SK-N-MC (cell line): ENCODE measurements around the gene PPEF2.

Experiments used
- EZH2 ChIP-seq: fragments of 200-600 bp; sonication (generic); IDR thresholded peaks from one replicate; pipeline ENCODE4 v1.6.1; 2017; ENCODE audit warnings: antibody characterized with exemption
- POLR2AphosphoS5 ChIP-seq: IDR thresholded peaks from 2 replicates; pipeline ENCODE4 v1.6.1; 2012; ENCODE audit warnings: mild to moderate bottlenecking, low read depth, low read length, borderline replicate concordance

DNA sequence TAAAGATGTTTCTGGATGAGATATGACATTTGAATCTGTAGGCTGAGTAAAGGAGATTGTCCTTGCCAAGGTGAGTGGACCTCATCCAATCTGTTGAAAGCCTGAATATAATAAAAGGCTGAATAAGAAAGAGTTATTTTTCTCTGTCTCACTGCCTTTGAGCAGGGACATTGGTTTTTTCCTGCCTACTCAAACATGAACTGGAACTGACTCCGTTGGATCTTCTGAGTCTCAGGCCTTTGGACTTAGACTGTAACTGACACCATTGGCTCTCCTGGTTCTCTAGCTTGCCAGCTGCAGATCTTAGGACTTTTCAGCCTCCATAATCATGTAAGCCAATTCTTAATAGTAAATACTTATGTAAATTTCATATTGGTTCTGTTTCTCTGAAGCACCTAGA, 43.5 kb downstream of the PPEF2 start:
- TF ChIP-seq EZH2 (no peak), POLR2AphosphoS5 (no peak)
